H9 (cell line): ENCODE data around the gene UCP3. TPM values are rescaled to one million over a fixed set of nuclear protein-coding genes. Genes with fewer than 3 reads are reported as not detected.

ENCODE experiments used
- DNase-seq: peaks from one replicate; pipeline ENCODE4 v3.0.0-alpha.2; 2017
- H2AFZ ChIP-seq: one replicate; pipeline ENCODE4 v1.6.1; 2013; ENCODE audit warnings: mild to moderate bottlenecking, low read length, control low read depth, moderate library complexity
- H2AK5ac ChIP-seq: 2 replicates; pipeline ENCODE4 v1.6.1; 2013; ENCODE audit warnings: low read length, control low read depth, mixed read lengths; ENCODE audit not compliant: insufficient read length
- H2BK120ac ChIP-seq: one replicate; pipeline ENCODE4 v1.6.1; 2013; ENCODE audit warnings: low read depth, mild to moderate bottlenecking, low read length, control low read depth, inconsistent platforms; ENCODE audit not compliant: poor library complexity, severe bottlenecking
- H2BK12ac ChIP-seq: 2 replicates; pipeline ENCODE4 v1.6.1; 2013; ENCODE audit warnings: low read length, control low read depth, mixed read lengths, low read depth; ENCODE audit not compliant: insufficient read length
- H2BK15ac ChIP-seq: 2 replicates; pipeline ENCODE4 v1.6.1; 2013; ENCODE audit warnings: low read depth, low read length, control low read depth
- H2BK20ac ChIP-seq: one replicate; pipeline ENCODE4 v1.6.1; 2013; ENCODE audit warnings: low read depth, mild to moderate bottlenecking, low read length, control low read depth, inconsistent platforms; ENCODE audit not compliant: poor library complexity, severe bottlenecking
- H2BK5ac ChIP-seq: 2 replicates; pipeline ENCODE4 v1.6.1; 2013; ENCODE audit warnings: low read length, control low read depth, mixed read lengths; ENCODE audit not compliant: insufficient read length
- H3K14ac ChIP-seq: 2 replicates; pipeline ENCODE4 v1.6.1; 2013; ENCODE audit warnings: low read length, control low read depth; ENCODE audit not compliant: insufficient read depth
- H3K18ac ChIP-seq: 2 replicates; pipeline ENCODE4 v1.6.1; 2013; ENCODE audit warnings: low read depth, mild to moderate bottlenecking, mixed read lengths, low read length, control low read depth; ENCODE audit not compliant: insufficient read length
- H3K23ac ChIP-seq: 2 replicates; pipeline ENCODE4 v1.6.1; 2013; ENCODE audit warnings: low read length, control low read depth, mixed read lengths, low read depth; ENCODE audit not compliant: insufficient read length
- H3K23me2 ChIP-seq: 2 replicates; pipeline ENCODE4 v1.6.1; 2013; ENCODE audit warnings: low read depth, mild to moderate bottlenecking, mixed read lengths, low read length, control low read depth; ENCODE audit not compliant: insufficient read length, poor library complexity, severe bottlenecking
- H3K27ac ChIP-seq: 2 replicates; pipeline ENCODE4 v1.5.1; 2013; ENCODE audit warnings: low read length, control low read depth, mixed read lengths, low read depth; ENCODE audit not compliant: insufficient read length
- H3K27me3 ChIP-seq: 2 replicates; pipeline ENCODE4 v1.6.1; 2013; ENCODE audit warnings: low read length, control low read depth, inconsistent platforms; ENCODE audit not compliant: insufficient read depth
- H3K4ac ChIP-seq: 2 replicates; pipeline ENCODE4 v1.6.1; 2013; ENCODE audit warnings: low read depth, mild to moderate bottlenecking, control low read depth, inconsistent platforms, low read length, moderate library complexity
- H3K4me1 ChIP-seq: 2 replicates; pipeline ENCODE4 v1.6.1; 2013; ENCODE audit warnings: low read length, control low read depth, inconsistent platforms; ENCODE audit not compliant: insufficient read depth
- H3K4me2 ChIP-seq: 2 replicates; pipeline ENCODE4 v1.6.1; 2013; ENCODE audit warnings: low read length, control low read depth, mixed read lengths; ENCODE audit not compliant: insufficient read length, insufficient read depth
- H3K56ac ChIP-seq: 2 replicates; pipeline ENCODE4 v1.6.1; 2013; ENCODE audit warnings: low read depth, mild to moderate bottlenecking, mixed read lengths, low read length, control low read depth; ENCODE audit not compliant: insufficient read length
- H3K79me1 ChIP-seq: 2 replicates; pipeline ENCODE4 v1.6.1; 2013; ENCODE audit warnings: low read depth, mild to moderate bottlenecking, moderate library complexity, low read length, control low read depth, inconsistent platforms; ENCODE audit not compliant: insufficient read depth, poor library complexity, severe bottlenecking
- H3K79me2 ChIP-seq: 2 replicates; pipeline ENCODE4 v1.6.1; 2013; ENCODE audit warnings: low read length, control low read depth, inconsistent platforms; ENCODE audit not compliant: insufficient read depth
- H3K9ac ChIP-seq: 2 replicates; pipeline ENCODE4 v1.6.1; 2013; ENCODE audit warnings: low read length, control low read depth, mixed read lengths; ENCODE audit not compliant: insufficient read length; ENCODE audit errors: extremely low read depth
- H3K9me3 ChIP-seq: one replicate; pipeline ENCODE4 v1.6.1; 2013; ENCODE audit warnings: low read depth, low read length, inconsistent platforms; ENCODE audit not compliant: control insufficient read depth
- H3T11ph ChIP-seq: one replicate; pipeline ENCODE4 v1.6.1; 2013; ENCODE audit warnings: mild to moderate bottlenecking, low read length, control low read depth, inconsistent platforms
- H4K20me1 ChIP-seq: one replicate; pipeline ENCODE4 v1.6.1; 2013; ENCODE audit not compliant: control insufficient read depth, insufficient read length, insufficient read depth
- H4K5ac ChIP-seq: 2 replicates; pipeline ENCODE4 v1.6.1; 2013; ENCODE audit warnings: low read depth, mild to moderate bottlenecking, mixed read lengths, low read length, control low read depth; ENCODE audit not compliant: insufficient read length
- H4K8ac ChIP-seq: replicated peaks from 2 replicates; pipeline ENCODE4 v1.6.1; 2013; ENCODE audit warnings: low read length, control low read depth, mixed read lengths, low read depth; ENCODE audit not compliant: insufficient read length
- H4K91ac ChIP-seq: 2 replicates; pipeline ENCODE4 v1.6.1; 2013; ENCODE audit warnings: low read depth, mild to moderate bottlenecking, moderate library complexity, mixed read lengths, low read length, control low read depth; ENCODE audit not compliant: insufficient read length
- H3K27ac Mint-ChIP-seq, 3 experiments: 2 replicates in 2 of 3; 3 replicates in 1 of 3; pipeline ENCODE4 v1.8.0; 2020 to 2021; ENCODE audit warnings: mixed read lengths in 3 of 3, mild to moderate bottlenecking in 1 of 3, moderate library complexity in 1 of 3
- H3K27me3 Mint-ChIP-seq: 2 replicates; pipeline ENCODE4 v1.8.0; 2021; ENCODE audit warnings: low read depth, mild to moderate bottlenecking, moderate library complexity, mixed read lengths
- H3K36me3 Mint-ChIP-seq, 3 experiments: 2 replicates in 2 of 3; 3 replicates in 1 of 3; pipeline ENCODE4 v1.8.0; 2020 to 2021; ENCODE audit warnings: low read depth in 3 of 3, mixed read lengths in 3 of 3; ENCODE audit not compliant: insufficient read depth in 1 of 3
- H3K4me1 Mint-ChIP-seq, 2 experiments: 2 replicates each; pipeline ENCODE4 v1.8.0; 2020; ENCODE audit warnings: mixed read lengths in 2 of 2
- H3K4me3 Mint-ChIP-seq, 2 experiments: 2 replicates in 1 of 2; 3 replicates in 1 of 2; pipeline ENCODE4 v1.8.0; 2020 to 2021; ENCODE audit warnings: mild to moderate bottlenecking in 2 of 2, mixed read lengths in 2 of 2, moderate library complexity in 1 of 2
- H3K9me3 Mint-ChIP-seq, 2 experiments: 2 replicates in 1 of 2; 3 replicates in 1 of 2; pipeline ENCODE4 v1.8.0; 2020; ENCODE audit warnings: mild to moderate bottlenecking in 2 of 2, mixed read lengths in 2 of 2, moderate library complexity in 1 of 2
- CTCF ChIP-seq: fragments of 200-600 bp; sonication (generic); conservative IDR thresholded peaks from 3 replicates; pipeline ENCODE4 v1.8.0; 2021; ENCODE audit warnings: antibody characterized with exemption, mild to moderate bottlenecking
- WGBS: extraction: QIAGEN DNeasy Blood & Tissue Kit; methylation state at CpG from one replicate; pipeline ENCODE4 v1.1.7; 2013; ENCODE audit warnings: missing lambda C conversion rate, low lambda C conversion rate, mixed read lengths; ENCODE audit not compliant: insufficient read length; ENCODE audit errors: extremely low coverage; 5-methylcytosine and 5-hydroxymethylcytosine counted together
- total RNA-seq: library from RNA; stranded (reverse); gene quantifications from 2 replicates; pipeline ENCODE4 v1.2.1, GENCODE V29; 2021

Gene UCP3
- total RNA-seq, 1 experiment from 2014 or later, result 0.85 TPM

- H2BK5ac ChIP-seq, result no peak overlapping the region
- WGBS, result no CpG with 5 or more reads among the region's 5 CpGs
- no peaks in the 10 kb centered on the region for H3K79me1 ChIP-seq
- Mint-ChIP-seq H3K4me3 (no peak overlapping the region), H3K4me1 (peaks cover 6 to 12% of the 10 kb centered on the region in 2 experiments), H3K36me3 (peaks cover 0 to 9% (median 0%) of the 10 kb centered on the region in 3 experiments; a peak in 4 of 7 replicates), H3K9me3 (no peaks in the 10 kb centered on the region), H3K27me3 (no peaks in the 10 kb centered on the region), H3K27ac (no peak overlapping the region)
- no peak overlapping the region for H3K18ac ChIP-seq
- H2AFZ ChIP-seq, result no peak overlapping the region
- H2BK12ac ChIP-seq, result no peak overlapping the region
- H4K5ac ChIP-seq, result no peak overlapping the region
- H4K8ac ChIP-seq, result no peak overlapping the region
- no peak overlapping the region for H3K4me2 ChIP-seq
- H3K9me3 ChIP-seq, result no peaks in the 10 kb centered on the region
- H2BK15ac ChIP-seq, result no peak overlapping the region
- no peak overlapping the region for H3K9ac ChIP-seq
- no peaks in the 10 kb centered on the region for H4K20me1 ChIP-seq
- H3K79me2 ChIP-seq, result no peaks in the 10 kb centered on the region
- no peak for DNase-seq
- no peaks in the 10 kb centered on the region for H3K27me3 ChIP-seq
- no peak overlapping the region for H3T11ph ChIP-seq
- no peak overlapping the region for H3K4ac ChIP-seq
- no peaks in the 10 kb centered on the region for H3K23me2 ChIP-seq
- no peak overlapping the region for H4K91ac ChIP-seq
- H3K14ac ChIP-seq, result no peak overlapping the region
- no peaks in the 10 kb centered on the region; the same call in 1 of the 2 replicates for H3K4me1 ChIP-seq
- H2BK20ac ChIP-seq, result no peak overlapping the region
- H3K56ac ChIP-seq, result no peak overlapping the region
- no peak overlapping the region for H3K23ac ChIP-seq
- no peak for TF ChIP-seq CTCF
- no peak overlapping the region for H3K27ac ChIP-seq
- H2BK120ac ChIP-seq, result no peak overlapping the region
- no peak overlapping the region for H2AK5ac ChIP-seq
Measured at GRCh38 chr11:74048993-74049392, 40.1 kb upstream of the UCP3 start.
